Activated CD4-positive, alpha-beta T cell treated with anti-CD3 and anti-CD28 coated beads, Interleukin-2, amount 10 ng/mL, durations not matched to agents 7 days and 5 days (primary cell): ENCODE data around the gene TRIM29. TPM values are rescaled to one million over a fixed set of nuclear protein-coding genes. Genes with fewer than 3 reads are reported as not detected.
"Not testable (repeated sequence)": the region's sequence is repeated elsewhere in the genome, so short reads cannot be mapped to it uniquely, and the experiment has no call there.

ENCODE experiments used
- CTCF ChIA-PET: fragments of 350-600 bp; sonication (Branson Sonifier 250); formaldehyde crosslinking; loops from one replicate; lab custom pipeline; 2021; ENCODE audit warnings: antibody characterized with exemption; lab: Charles Lee
- POLR2A ChIA-PET: fragments of 350-600 bp; sonication (Branson Sonifier 250); formaldehyde crosslinking; loops from one replicate; lab custom pipeline; 2021; ENCODE audit warnings: antibody characterized with exemption; lab: Charles Lee
- DNase-seq: peaks from one replicate; pipeline ENCODE4 v3.0.0-alpha.2; 2020
- H3K27ac Mint-ChIP-seq: one replicate; pipeline ENCODE4 v1.8.0; 2021; ENCODE audit warnings: mild to moderate bottlenecking, moderate library complexity, mixed read lengths
- H3K27me3 Mint-ChIP-seq: one replicate; pipeline ENCODE4 v1.8.0; 2021; ENCODE audit warnings: mixed read lengths
- H3K36me3 Mint-ChIP-seq: one replicate; pipeline ENCODE4 v1.8.0; 2021; ENCODE audit warnings: low read depth, mixed read lengths
- H3K4me1 Mint-ChIP-seq: one replicate; pipeline ENCODE4 v1.8.0; 2021; ENCODE audit warnings: mixed read lengths
- H3K4me3 Mint-ChIP-seq: one replicate; pipeline ENCODE4 v1.8.0; 2021; ENCODE audit warnings: mild to moderate bottlenecking, moderate library complexity, mixed read lengths
- H3K9me3 Mint-ChIP-seq: one replicate; pipeline ENCODE4 v1.8.0; 2021; ENCODE audit warnings: mixed read lengths
- total RNA-seq, 2 experiments: library from RNA; stranded (reverse); gene quantifications; one replicate each; pipeline ENCODE4 v1.2.3, GENCODE V29; 2021

TRIM29 gene
- total RNA-seq, 2 experiments from 2014 or later: not detected

GRCh38 chr11:120180551-120181232 lies 42.8 kb upstream of the TRIM29 start:
- CTCF ChIA-PET: interaction anchor here (0.7 to 1.6 kb wide), 6 partner anchors 9 to 1410 kb away, joined by 3 to 5 read pairs (median 3); no protein-coding TSS in a partner anchor
- POLR2A ChIA-PET: no interaction called here
- Mint-ChIP-seq H3K4me3 (no peak overlapping the region), H3K27me3 (peaks cover 11% of the 10 kb centered on the region), H3K36me3 (no peaks in the 10 kb centered on the region), H3K9me3 (no peaks in the 10 kb centered on the region), H3K27ac (no peak overlapping the region), H3K4me1 (no peaks in the 10 kb centered on the region)
- peak; percentile 0 for DNase-seq

- H3K27ac Mint-ChIP-seq, H3K4me1 Mint-ChIP-seq, H3K27me3 Mint-ChIP-seq, H3K36me3 Mint-ChIP-seq, DNase-seq, H3K9me3 Mint-ChIP-seq, H3K4me3 Mint-ChIP-seq, POLR2A ChIA-PET: not testable (repeated sequence)
- CTCF ChIA-PET: interaction anchor here (0.7 to 1.6 kb wide), 7 partner anchors 8 to 1411 kb away, joined by 3 to 5 read pairs (median 3); no protein-coding TSS in a partner anchor
Observed at GRCh38 chr11:120180063-120180462, 42.1 kb upstream of the TRIM29 start.

- Mint-ChIP-seq H3K9me3 (no peaks in the 10 kb centered on the region), H3K27me3 (peaks cover 16% of the 10 kb centered on the region), H3K36me3 (no peaks in the 10 kb centered on the region), H3K4me1 (no peaks in the 10 kb centered on the region), H3K4me3 (no peak overlapping the region), H3K27ac (no peak overlapping the region)
- CTCF ChIA-PET: interaction anchor here (1.0 to 1.6 kb wide), 6 partner anchors 8 to 124 kb away, joined by 3 to 5 read pairs (median 3); no protein-coding TSS in a partner anchor
- POLR2A ChIA-PET: no interaction called here
- DNase-seq: no peak
Observed at GRCh38 chr11:120179057-120179672, 41.3 kb upstream of the TRIM29 start.

DNA sequence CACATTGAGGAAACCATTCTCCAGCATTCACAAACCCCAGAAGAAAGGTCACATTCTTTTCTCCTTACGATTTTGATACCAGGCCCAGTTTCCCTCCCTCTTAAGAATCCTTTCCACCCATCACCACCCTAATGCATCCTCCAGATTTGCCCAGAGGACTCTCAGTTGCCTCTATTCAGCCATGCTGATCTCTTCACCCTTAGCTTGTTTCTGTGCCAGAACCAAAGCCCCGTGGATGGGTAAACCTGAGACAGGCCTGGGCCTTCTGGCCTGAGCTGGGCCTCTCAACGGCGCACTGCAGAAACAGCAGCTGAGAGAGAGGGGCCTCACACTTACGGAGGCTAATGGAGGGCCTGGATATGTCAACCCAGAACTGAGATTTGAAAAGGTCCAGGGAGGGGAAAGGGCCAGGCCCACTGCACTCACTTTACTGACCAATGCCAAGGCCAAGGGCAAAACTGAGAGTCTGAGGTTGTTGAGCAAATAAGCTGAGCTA lies 40.7 kb upstream of the TRIM29 start:
- Mint-ChIP-seq H3K27ac (no peak overlapping the region), H3K4me1 (no peaks in the 10 kb centered on the region), H3K36me3 (no peaks in the 10 kb centered on the region), H3K4me3 (no peak overlapping the region), H3K9me3 (no peaks in the 10 kb centered on the region), H3K27me3 (peaks cover 19% of the 10 kb centered on the region)
- ChIA-PET POLR2A (no interaction called here), CTCF (interaction anchor here (1.0 to 1.2 kb wide), 3 partner anchors 10 to 124 kb away, joined by 3 to 4 read pairs (median 3); no protein-coding TSS in a partner anchor)
- no peak for DNase-seq

GRCh38 chr11:120174866-120175265 lies 37.0 kb upstream of the TRIM29 start:
- CTCF ChIA-PET: no interaction called here
- Mint-ChIP-seq H3K9me3 (no peaks in the 10 kb centered on the region), H3K4me1 (no peaks in the 10 kb centered on the region), H3K4me3 (no peak overlapping the region), H3K36me3 (no peaks in the 10 kb centered on the region), H3K27ac (no peak overlapping the region), H3K27me3 (peaks cover 43% of the 10 kb centered on the region)
- no peak for DNase-seq
- POLR2A ChIA-PET: no interaction called here

- Mint-ChIP-seq H3K4me1 (peaks cover 1% of the 10 kb centered on the region), H3K4me3 (no peak overlapping the region), H3K27ac (no peak overlapping the region), H3K9me3 (no peaks in the 10 kb centered on the region), H3K36me3 (no peaks in the 10 kb centered on the region), H3K27me3 (peaks cover 44% of the 10 kb centered on the region)
- CTCF ChIA-PET: no interaction called here
- no peak for DNase-seq
- POLR2A ChIA-PET: no interaction called here
Observed at GRCh38 chr11:120173807-120174206, 35.9 kb upstream of the TRIM29 start.

- no peak overlapping the region for H3K27ac Mint-ChIP-seq
- H3K36me3 Mint-ChIP-seq: no peaks in the 10 kb centered on the region
- ChIA-PET POLR2A (no interaction called here), CTCF (interaction anchor here (1.5 kb wide), 1 partner anchor 33 kb away, joined by 4 read pairs; no protein-coding TSS in a partner anchor)
- H3K27me3 Mint-ChIP-seq: peaks cover 50% of the 10 kb centered on the region
- H3K9me3 Mint-ChIP-seq: no peaks in the 10 kb centered on the region
- H3K4me3 Mint-ChIP-seq: no peak overlapping the region
- H3K4me1 Mint-ChIP-seq: peaks cover 5% of the 10 kb centered on the region
- DNase-seq: no peak
Observed at GRCh38 chr11:120173019-120173705, 35.2 kb upstream of the TRIM29 start.

GRCh38 chr11:120172054-120172911 lies 34.4 kb upstream of the TRIM29 start:
- H3K27ac Mint-ChIP-seq: no peak overlapping the region

DNA sequence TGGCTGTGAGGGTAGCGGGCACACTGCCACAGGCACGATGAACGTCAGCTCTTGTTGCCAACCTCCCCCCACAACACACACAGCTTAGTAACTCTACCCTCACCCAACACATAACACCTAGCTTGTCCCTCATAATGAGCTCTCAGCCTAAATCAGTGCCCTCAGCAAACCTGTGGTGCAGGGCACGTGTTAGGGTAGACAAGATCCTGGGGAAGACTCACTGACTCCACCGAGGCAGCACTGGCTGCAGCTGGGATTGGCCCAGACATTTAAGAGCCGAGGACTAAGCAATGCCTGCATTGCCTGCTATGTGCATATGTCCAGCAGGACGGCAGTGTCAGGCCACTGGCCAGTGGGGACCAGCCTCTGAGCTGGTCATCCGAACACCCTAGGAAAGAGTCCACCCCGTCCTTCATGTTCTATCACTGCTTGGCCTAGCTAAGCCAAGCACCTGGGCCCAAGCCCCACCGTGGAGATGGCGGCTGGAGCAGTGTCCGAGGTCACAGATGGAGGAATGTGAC lies 32.9 kb upstream of the TRIM29 start:
- Mint-ChIP-seq H3K4me3 (no peak overlapping the region), H3K9me3 (no peaks in the 10 kb centered on the region), H3K27me3 (peaks cover 66% of the 10 kb centered on the region), H3K36me3 (no peaks in the 10 kb centered on the region), H3K4me1 (peaks cover 5% of the 10 kb centered on the region), H3K27ac (no peak overlapping the region)
- POLR2A ChIA-PET: no interaction called here
- CTCF ChIA-PET: interaction anchor here (0.6 to 1.2 kb wide), 4 partner anchors 11 to 1248 kb away, joined by 3 to 4 read pairs (median 4); no protein-coding TSS in a partner anchor
- no peak for DNase-seq

More at GRCh38 chr11:120172054-120172911, 34.4 kb upstream of the TRIM29 start:
- Mint-ChIP-seq H3K4me3 (no peak overlapping the region), H3K36me3 (no peaks in the 10 kb centered on the region), H3K9me3 (no peaks in the 10 kb centered on the region), H3K27me3 (peaks cover 59% of the 10 kb centered on the region), H3K4me1 (peaks cover 5% of the 10 kb centered on the region)
- peak; percentile 58 for DNase-seq
- ChIA-PET POLR2A (no interaction called here), CTCF (interaction anchor here (1.0 to 1.5 kb wide), 2 partner anchors 8 to 34 kb away, joined by 3 to 4 read pairs; no protein-coding TSS in a partner anchor)

GRCh38 chr11:120169981-120170698 lies 32.2 kb upstream of the TRIM29 start:
- CTCF ChIA-PET: interaction anchor here (1.1 kb wide), 2 partner anchors 11 to 133 kb away, joined by 3 to 4 read pairs; no protein-coding TSS in a partner anchor
- Mint-ChIP-seq H3K27ac (no peak overlapping the region), H3K4me3 (no peak overlapping the region), H3K27me3 (peaks cover 70% of the 10 kb centered on the region), H3K4me1 (peaks cover 5% of the 10 kb centered on the region), H3K36me3 (no peaks in the 10 kb centered on the region), H3K9me3 (no peaks in the 10 kb centered on the region)
- no peak for DNase-seq
- POLR2A ChIA-PET: no interaction called here

- Mint-ChIP-seq H3K36me3 (no peaks in the 10 kb centered on the region), H3K4me3 (peak overlapping the region; percentile 58), H3K27ac (no peak overlapping the region), H3K4me1 (peaks cover 5% of the 10 kb centered on the region), H3K27me3 (peaks cover 69% of the 10 kb centered on the region), H3K9me3 (no peaks in the 10 kb centered on the region)
- ChIA-PET POLR2A (no interaction called here), CTCF (interaction anchor here (0.9 to 1.6 kb wide), 3 partner anchors 8 to 55 kb away, joined by 3 to 6 read pairs (median 4); no protein-coding TSS in a partner anchor)
- peak; percentile 49 for DNase-seq
Observed at GRCh38 chr11:120168960-120169681, 31.2 kb upstream of the TRIM29 start.
